Upper lobe of left lung (tissue), 4 donors: ENCODE measurements around the gene SP140.

Source experiments
- POLR2A ChIP-seq, 4 donors: fragments of 450-650 bp; IDR thresholded peaks; one replicate each; pipeline ENCODE4 v1.5.1; 2016 to 2017; ENCODE audit warnings: antibody characterized with exemption in 4 of 4, mild to moderate bottlenecking in 2 of 4
- TF ChIP-seq, protein P1 (sequence below), 6 experiments: fragments of 450-650 bp in 4 of 6; fragments of 200-600 bp in 2 of 6; sonication (generic) in 2 of 6; IDR thresholded peaks; one replicate each; pipeline ENCODE4 v1.5.1; 2016 to 2019; ENCODE audit warnings: antibody characterized with exemption in 6 of 6

DNA sequence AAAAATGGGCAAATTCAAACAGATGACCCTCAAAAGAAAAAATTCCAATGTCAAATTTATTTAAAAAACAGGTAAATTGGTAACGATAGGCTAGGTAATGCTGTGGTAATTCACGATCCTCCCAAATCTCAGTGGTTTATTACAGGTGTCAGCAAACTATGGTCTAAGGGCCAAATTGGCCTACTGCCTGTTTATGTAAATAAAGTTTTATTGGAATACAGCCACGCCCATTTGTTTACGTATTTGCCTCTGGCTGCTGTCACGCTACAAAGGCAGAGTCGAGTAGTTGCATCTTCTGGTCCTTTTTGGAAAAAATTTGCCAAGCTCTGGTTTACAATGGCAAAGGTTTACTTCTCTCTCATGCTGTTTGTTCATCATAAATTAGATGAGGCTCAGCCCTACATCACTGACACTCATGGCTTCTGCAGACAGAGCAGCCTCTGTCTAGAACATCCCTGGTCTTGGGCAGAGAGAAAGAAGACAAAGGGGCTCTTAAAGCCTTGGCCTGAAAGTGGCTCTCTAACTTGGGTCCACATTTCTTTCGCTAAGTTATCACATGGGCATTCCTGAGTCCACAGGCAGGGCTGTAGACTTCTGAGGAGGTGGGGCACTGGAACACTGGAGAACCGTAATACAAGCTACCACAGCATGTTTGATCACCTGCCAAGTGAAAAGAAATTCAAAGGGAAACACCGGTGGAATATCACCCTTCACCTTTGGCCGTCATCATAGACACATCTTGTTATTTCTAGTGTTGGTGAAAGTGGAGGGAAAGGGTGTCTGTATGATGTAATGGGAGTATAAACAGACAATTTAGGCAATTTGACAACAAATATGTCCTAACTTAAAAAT, 40.6 kb upstream of the SP140 start:
- TF ChIP-seq, protein P1, sequence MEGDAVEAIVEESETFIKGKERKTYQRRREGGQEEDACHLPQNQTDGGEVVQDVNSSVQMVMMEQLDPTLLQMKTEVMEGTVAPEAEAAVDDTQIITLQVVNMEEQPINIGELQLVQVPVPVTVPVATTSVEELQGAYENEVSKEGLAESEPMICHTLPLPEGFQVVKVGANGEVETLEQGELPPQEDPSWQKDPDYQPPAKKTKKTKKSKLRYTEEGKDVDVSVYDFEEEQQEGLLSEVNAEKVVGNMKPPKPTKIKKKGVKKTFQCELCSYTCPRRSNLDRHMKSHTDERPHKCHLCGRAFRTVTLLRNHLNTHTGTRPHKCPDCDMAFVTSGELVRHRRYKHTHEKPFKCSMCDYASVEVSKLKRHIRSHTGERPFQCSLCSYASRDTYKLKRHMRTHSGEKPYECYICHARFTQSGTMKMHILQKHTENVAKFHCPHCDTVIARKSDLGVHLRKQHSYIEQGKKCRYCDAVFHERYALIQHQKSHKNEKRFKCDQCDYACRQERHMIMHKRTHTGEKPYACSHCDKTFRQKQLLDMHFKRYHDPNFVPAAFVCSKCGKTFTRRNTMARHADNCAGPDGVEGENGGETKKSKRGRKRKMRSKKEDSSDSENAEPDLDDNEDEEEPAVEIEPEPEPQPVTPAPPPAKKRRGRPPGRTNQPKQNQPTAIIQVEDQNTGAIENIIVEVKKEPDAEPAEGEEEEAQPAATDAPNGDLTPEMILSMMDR (IDR thresholded peaks at IDR 0.05): no peak
- TF ChIP-seq POLR2A (IDR thresholded peaks at IDR 0.05): no peak
